Mammary epithelial cell (primary cell): ENCODE results near the gene SLC35E3.
"Not testable (repeated sequence)": the region's sequence is repeated elsewhere in the genome, so short reads cannot be mapped to it uniquely, and the experiment has no call there.

ENCODE experiments used
- EZH2 ChIP-seq: IDR thresholded peaks from 2 replicates; pipeline ENCODE4 v1.6.1; 2012; ENCODE audit warnings: low read length, inconsistent platforms, borderline replicate concordance
- TF ChIP-seq, protein P1 (sequence below), 2 donors: IDR thresholded peaks in 1 of 2; conservative IDR thresholded peaks in 1 of 2; 2 replicates each; pipeline ENCODE4 v1.5.1; 2011 to 2012; ENCODE audit warnings: inconsistent platforms in 2 of 2, low read length in 2 of 2, mild to moderate bottlenecking in 2 of 2, control low read depth in 1 of 2, low read depth in 1 of 2; ENCODE audit not compliant: insufficient read depth in 1 of 2; ENCODE audit errors: extremely low read depth in 1 of 2

DNA sequence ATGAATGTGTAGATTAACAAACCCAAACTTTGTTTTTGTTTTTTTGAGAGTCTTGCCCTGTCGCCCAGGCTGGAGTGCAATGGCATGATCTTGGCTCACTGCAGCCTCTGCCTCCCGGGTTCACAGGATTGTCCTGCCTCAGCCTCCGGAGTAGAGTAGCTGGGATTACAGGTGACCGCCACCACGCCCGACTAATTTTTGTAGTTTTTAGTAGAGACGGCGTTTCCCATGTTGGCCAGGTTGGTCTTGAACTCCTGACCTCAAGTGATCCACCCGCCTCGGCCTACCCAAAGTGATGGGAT, 61.2 kb downstream of the SLC35E3 start:
- TF ChIP-seq, protein P1, sequence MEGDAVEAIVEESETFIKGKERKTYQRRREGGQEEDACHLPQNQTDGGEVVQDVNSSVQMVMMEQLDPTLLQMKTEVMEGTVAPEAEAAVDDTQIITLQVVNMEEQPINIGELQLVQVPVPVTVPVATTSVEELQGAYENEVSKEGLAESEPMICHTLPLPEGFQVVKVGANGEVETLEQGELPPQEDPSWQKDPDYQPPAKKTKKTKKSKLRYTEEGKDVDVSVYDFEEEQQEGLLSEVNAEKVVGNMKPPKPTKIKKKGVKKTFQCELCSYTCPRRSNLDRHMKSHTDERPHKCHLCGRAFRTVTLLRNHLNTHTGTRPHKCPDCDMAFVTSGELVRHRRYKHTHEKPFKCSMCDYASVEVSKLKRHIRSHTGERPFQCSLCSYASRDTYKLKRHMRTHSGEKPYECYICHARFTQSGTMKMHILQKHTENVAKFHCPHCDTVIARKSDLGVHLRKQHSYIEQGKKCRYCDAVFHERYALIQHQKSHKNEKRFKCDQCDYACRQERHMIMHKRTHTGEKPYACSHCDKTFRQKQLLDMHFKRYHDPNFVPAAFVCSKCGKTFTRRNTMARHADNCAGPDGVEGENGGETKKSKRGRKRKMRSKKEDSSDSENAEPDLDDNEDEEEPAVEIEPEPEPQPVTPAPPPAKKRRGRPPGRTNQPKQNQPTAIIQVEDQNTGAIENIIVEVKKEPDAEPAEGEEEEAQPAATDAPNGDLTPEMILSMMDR (conservative IDR thresholded peaks at IDR 0.05 in 1 of 2, IDR thresholded peaks at IDR 0.05 in 1 of 2; ENCODE audit: extremely low read depth in 1 of 2, insufficient read depth in 1 of 2, low read depth in 1 of 2, low read length in 2 of 2): not testable (repeated sequence)
- TF ChIP-seq EZH2: not testable (repeated sequence)
